T47D (cell line): ENCODE measurements around the gene SECTM1.

ENCODE experiments used
- DNase-seq, 2 experiments: peaks; one replicate each; pipeline versions ENCODE4 v3.0.0 to v3.0.0-alpha.2; 2011 to 2012; ENCODE audit warnings: low read depth in 1 of 2, low spot score in 1 of 2
- JUND ChIP-seq: IDR thresholded peaks from 2 replicates; pipeline ENCODE4 v1.6.1; 2012; ENCODE audit warnings: low read depth
- in situ Hi-C: cut with HindIII; loops from 2 replicates; pipeline ENCODE4 v1.10.0; 2016; ENCODE audit warnings: low sequenced_read_pairs, low pct_unique_long_range_greater_than_20kb

SECTM1 gene

DNA sequence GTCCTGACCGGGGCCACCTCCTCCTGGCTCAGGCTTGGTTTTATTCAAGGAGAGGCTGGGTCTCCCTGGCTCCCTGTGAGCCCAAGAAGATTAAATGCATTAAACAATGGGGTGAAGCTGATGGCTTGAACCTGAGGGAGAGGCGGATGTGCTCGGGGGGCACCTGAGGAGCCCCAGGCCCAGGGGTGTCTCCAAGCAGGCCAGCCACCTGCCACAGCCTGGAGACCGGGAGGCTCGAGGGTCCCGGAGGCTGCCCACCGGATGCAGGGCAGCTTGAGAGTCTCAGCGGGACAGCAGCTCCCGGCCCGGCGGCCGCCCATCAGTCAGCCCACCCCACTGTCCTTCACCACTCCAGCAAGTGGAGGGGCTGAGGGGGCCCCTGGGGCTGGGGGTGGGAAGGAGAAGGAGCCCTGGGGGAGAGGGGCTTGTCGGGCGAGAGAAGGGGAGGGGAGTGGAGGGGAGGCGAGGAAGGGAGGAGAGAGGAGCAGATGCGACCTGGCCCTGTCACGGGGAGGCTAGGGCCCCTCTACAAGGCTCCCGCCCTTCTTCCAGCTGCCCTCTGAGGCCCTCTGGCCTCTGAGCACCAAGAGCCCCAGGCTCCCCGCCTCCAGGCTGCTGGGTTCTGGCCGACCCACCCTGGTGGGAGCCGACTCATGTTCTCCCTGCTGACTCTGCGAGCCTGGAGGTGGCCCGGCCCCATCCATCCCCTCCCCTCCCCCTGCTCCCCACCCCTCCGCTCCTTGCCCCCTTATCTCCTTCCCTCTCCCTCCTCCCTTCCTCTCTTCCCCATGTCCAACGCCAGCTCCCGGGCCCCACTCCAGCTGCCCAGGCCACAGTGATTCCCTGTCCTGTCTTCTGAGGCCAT lies 29.4 kb downstream of the SECTM1 start:
- in situ Hi-C loops = no loop called here
- no peak for DNase-seq
- TF ChIP-seq JUND = no peak

GRCh38 chr17:82302991-82303943 lies 30.3 kb downstream of the SECTM1 start:
- in situ Hi-C loops = no loop called here
- no peak for DNase-seq
- TF ChIP-seq JUND = no peak

DNA sequence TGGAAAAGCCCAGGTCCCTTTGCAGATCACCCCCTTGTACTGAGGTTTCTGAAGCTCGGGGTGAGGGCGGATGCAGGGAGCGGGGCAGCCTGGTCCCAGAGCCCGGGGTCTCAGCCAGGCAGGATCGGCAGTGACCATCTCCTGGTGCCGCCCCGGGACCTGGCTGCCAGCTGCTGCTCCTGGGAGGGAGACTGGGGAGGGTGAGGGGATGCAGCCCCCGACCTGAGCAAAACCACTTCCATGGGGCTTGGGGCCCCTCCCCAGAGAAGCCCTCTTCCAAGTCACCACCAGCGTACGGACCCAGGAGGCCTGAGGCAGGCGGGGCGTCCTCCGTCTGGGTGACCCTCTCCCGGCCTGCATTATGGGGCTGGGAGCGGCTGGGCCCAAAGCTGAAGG lies 31.0 kb downstream of the SECTM1 start:
- in situ Hi-C loops = no loop called here
- no peak for DNase-seq
- no peak for TF ChIP-seq JUND

- no peak for TF ChIP-seq JUND
- DNase-seq = no peak
- in situ Hi-C loops = no loop called here
These were observed 31.5 kb downstream of the SECTM1 start for GRCh38 chr17:82301916-82302567.

- no peak for TF ChIP-seq JUND
- in situ Hi-C loops = no loop called here
- DNase-seq = no peak
These were observed 32.2 kb downstream of the SECTM1 start for GRCh38 chr17:82301300-82301915.

DNA sequence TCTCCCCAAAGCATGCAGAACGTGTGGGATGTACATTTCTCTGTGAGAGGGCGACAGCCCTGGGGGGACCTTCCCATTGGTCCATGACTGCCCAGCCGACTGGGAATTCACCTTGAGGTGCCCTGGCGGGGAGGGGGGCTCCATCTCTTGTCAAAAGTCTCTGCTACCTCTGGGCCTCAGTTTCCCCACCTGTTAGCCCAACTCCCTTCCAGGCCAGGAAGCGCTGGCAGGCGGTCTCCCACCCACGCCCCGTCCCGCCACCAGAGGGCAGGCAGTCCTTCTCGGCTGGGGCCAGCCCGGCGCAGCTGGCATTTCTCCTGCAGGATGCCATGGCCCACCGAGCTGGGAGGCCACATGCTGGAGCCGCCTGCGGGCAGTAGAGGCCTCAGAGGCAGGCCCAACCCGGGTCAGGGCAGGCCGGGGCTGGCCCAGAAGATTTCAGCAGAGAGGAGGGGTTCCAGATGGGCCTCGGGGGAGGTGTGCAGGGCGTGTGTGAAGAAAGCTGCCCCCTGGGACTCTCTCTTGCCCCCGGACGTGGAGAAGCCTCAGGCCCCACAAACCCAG lies 32.8 kb downstream of the SECTM1 start:
- TF ChIP-seq JUND = no peak
- peak; percentile 76 to 87 for DNase-seq
- in situ Hi-C loops = no loop called here

DNA sequence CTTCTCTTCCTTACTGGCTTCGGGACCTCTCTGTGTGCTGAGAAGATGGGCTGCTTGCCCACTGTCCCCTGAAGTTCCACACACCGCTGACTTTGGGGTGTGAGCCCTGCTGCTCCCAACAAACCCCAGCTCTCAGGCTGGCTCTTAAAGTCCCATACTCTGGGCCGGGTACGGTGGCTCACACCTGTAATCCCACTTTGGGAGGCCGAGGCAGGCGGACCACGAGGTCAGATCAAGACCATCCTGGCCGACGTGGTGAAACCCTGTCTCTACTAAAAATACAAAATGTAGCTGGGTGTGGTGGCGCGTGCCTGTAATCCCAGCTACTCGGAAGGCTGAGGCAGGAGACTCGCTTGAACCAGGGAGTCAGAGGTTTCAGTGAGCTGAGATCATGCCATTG lies 33.3 kb downstream of the SECTM1 start:
- no peak for TF ChIP-seq JUND
- DNase-seq = no peak
- in situ Hi-C loops = no loop called here

DNA sequence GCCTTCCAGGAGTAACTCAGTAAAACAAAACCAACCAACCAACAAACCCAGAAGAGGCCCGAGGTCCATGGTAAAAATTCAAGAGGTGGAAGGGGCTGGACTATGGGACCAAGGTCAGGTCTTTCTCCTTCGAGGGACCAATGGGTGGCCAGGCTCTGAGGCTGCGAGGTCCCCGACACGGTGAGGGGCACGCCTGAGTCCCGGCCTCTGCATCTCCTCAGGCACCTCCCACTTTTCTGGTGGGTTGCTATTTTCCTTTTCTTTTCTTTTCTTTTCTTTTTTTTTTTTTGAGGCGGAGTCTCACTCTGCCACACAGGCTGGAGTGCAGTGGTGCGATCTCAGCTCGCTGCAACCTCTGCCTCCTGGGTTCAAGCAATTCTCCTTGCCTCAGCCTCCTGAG lies 34.1 kb downstream of the SECTM1 start:
- TF ChIP-seq JUND = no peak
- no peak for DNase-seq
- in situ Hi-C loops = no loop called here

GRCh38 chr17:82298538-82299421 lies 34.8 kb downstream of the SECTM1 start:
- in situ Hi-C loops = no loop called here
- no peak for DNase-seq
- TF ChIP-seq JUND = no peak

DNA sequence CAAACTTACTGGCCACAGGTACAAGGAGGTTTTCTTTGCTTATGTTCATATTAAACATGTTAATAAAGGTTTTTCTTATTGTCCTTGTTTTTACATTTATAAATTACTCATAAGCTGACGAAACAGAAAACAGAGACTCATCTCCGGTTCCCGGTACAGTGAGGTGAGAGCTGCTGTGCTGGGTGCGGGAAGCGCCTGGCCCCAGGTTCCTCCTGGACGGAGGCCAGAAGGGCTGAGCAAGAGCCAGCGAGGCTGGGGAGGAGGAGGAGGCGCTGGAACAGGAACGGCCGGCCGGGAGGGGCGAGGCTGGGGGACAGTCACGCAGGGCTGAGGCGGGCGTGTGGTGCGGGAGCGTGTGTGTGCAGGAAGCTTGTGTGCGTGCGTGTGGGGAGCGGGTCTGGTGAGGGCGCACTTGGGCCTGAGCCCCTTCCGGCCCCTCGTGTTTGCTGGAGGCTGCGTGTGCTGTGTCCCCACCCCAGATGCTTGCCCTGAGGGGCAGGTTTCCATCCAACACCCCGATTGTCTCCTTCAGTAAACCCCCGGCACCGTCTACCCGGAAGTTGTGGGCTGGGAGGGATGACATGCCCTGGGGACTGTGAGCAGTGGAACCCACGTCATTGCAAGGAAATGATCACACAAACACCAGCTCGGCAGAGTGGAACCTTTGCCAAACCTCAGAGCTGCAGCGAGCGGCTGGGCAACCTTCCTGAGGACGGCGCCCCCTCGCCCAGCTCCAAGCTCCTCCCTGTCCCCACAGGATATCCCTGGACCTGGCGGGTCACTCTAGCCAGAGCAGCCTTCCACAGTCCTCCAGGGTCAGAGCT lies 35.6 kb downstream of the SECTM1 start:
- peak; percentile 94 for DNase-seq
- in situ Hi-C loops = no loop called here
- TF ChIP-seq JUND = no peak
